ENCODE measurements around the gene MAML1.

MAML1 gene

DNA sequence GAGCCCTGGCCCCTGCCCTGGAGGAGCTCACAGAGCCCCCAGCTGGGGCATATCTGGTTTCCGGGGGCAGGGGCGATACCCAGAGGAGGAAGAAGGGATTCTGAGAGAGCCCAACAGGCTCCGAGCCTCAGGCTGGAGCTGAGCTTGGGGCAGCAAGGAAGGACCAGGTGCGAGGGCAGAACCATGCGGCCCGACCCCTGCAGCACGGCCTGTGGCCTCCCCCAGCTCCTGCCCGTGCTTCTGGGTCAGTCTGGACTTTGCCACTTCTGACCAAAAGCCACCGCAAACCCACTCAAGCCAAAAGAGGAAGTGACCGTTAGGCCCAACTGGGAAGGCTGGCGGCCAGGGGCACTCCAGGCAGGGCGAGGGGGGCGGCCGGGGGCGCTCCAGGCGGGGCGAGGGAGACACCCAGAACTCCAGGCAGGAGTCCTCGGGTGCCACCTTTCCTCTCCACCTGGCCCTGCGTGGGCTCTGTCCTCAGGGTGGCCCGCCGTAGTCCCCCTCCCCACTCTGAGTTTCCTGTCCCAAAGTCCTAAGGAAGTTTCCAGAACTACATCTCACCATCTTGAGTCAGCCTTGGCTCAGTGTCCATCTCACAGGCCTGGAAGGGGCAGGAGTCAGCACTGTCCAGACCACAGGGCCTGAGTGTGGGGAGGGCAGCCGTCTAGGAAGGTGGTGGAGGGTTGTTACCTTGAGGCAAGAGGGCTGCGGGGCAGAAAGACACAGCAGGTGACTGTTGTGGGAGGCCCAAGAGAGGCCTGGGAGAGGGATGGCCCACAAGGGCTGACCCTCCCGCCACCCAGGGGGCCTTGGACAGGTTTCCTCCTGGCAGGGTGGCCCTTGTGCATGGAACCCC lies 60.2 kb downstream of the MAML1 start:
- Histone ChIP-seq H3K4me1 (ENCODE audit: low read depth, poor library complexity, severe bottlenecking) (peaks cover 4% of the 10 kb centered on the region), H3K4me2 (no peak overlapping the region), H3K27ac (no peak overlapping the region), H3K27me3 (ENCODE audit: insufficient read depth, low read depth) (no peaks in the 10 kb centered on the region), H3K4me3 (IDR thresholded peaks at IDR 0.05; ENCODE audit: insufficient read depth, low read depth, low read length) (no peak overlapping the region), H4K20me1 (ENCODE audit: insufficient read depth) (no peaks in the 10 kb centered on the region), H2AFZ (ENCODE audit: low read depth) (no peak overlapping the region), H3K9ac (no peak overlapping the region), H3K79me2 (ENCODE audit: insufficient read depth, low read depth) (no peaks in the 10 kb centered on the region), H3K36me3 (ENCODE audit: insufficient read depth) (no peaks in the 10 kb centered on the region)
- TF ChIP-seq, protein P1, sequence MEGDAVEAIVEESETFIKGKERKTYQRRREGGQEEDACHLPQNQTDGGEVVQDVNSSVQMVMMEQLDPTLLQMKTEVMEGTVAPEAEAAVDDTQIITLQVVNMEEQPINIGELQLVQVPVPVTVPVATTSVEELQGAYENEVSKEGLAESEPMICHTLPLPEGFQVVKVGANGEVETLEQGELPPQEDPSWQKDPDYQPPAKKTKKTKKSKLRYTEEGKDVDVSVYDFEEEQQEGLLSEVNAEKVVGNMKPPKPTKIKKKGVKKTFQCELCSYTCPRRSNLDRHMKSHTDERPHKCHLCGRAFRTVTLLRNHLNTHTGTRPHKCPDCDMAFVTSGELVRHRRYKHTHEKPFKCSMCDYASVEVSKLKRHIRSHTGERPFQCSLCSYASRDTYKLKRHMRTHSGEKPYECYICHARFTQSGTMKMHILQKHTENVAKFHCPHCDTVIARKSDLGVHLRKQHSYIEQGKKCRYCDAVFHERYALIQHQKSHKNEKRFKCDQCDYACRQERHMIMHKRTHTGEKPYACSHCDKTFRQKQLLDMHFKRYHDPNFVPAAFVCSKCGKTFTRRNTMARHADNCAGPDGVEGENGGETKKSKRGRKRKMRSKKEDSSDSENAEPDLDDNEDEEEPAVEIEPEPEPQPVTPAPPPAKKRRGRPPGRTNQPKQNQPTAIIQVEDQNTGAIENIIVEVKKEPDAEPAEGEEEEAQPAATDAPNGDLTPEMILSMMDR (conservative IDR thresholded peaks at IDR 0.05; ENCODE audit: low read depth, low read length) = no peak

DNA sequence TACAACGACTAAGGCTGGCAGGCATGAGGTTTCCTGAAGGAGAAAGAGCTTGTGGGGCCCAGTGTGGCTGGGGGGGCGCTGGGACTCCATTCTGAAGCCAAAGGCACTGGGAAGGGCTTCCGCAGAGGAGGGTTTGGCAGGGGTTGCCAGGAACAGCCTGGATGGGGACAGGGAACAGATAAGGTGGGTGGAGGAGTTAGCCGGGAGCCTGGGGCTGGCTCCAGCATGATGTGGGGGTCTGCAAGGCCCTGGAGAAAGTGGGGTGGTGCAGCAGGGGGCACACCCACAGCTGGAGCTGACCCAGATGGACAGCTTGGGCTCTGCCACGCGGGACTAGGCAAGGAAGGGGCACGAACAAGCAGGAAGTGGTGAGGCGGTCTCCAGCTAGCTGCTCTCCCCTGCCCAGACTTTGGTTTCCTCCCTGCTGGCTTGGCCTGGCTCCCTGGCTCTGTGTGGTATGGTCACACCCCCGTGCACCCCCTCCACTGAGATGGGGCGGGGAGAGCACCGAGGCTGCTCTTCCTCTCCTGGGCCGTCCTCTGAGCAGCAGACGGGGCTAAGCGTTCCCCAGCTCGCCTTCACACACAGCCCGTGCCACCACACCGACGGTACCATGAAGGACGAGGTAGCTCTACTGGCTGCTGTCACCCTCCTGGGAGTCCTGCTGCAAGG lies 61.0 kb downstream of the MAML1 start, which contains the start of gene LTC4S:
TSS of gene LTC4S (plus strand) at position 519 of the 672 bp plus-strand sequence. CDS start at position 614, 95 bp downstream.
- TF ChIP-seq, protein P1 (conservative IDR thresholded peaks at IDR 0.05; ENCODE audit: low read depth, low read length) = no peak
- Histone ChIP-seq H2AFZ (ENCODE audit: low read depth) (no peak within 1 kb of the TSS), H3K4me2 (peak within 1 kb of the TSS; percentile 42; the same call in 1 of the 2 replicates), H3K4me3 (IDR thresholded peaks at IDR 0.05; ENCODE audit: insufficient read depth, low read depth, low read length) (no peak within 1 kb of the TSS), H3K27ac (no peak within 1 kb of the TSS), H4K20me1 (ENCODE audit: insufficient read depth) (no peaks in the 10 kb centered on the region), H3K4me1 (ENCODE audit: low read depth, poor library complexity, severe bottlenecking) (peaks cover 4% of the 10 kb centered on the region), H3K27me3 (ENCODE audit: insufficient read depth, low read depth) (no peaks in the 10 kb centered on the region), H3K36me3 (ENCODE audit: insufficient read depth) (no peaks in the 10 kb centered on the region), H3K9ac (no peak within 1 kb of the TSS), H3K79me2 (ENCODE audit: insufficient read depth, low read depth) (no peaks in the 10 kb centered on the region)

DNA sequence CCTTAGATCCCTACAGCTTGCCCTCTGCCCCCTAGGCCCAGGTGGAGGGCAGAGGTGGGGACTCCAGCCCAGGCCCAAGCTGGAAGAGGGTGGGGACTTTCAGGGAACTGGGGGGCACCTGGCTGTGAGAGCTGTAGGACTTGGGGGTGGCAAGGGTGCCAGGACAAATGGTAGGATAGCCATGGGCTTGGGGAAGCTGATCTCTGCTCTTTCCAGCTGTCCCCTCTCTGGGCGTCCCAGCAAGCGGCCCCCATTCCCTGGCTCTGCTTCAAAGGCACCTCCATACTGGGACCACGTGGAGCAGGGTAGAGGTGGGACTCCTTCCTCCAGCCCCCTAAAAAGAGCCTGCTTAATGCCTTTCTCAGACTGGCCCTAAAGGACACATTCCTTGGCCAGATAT lies 61.5 kb downstream of the MAML1 start:
- TF ChIP-seq, protein P1 (conservative IDR thresholded peaks at IDR 0.05; ENCODE audit: low read depth, low read length) = no peak
- Histone ChIP-seq H3K36me3 (ENCODE audit: insufficient read depth) (no peaks in the 10 kb centered on the region), H3K27ac (no peak overlapping the region), H2AFZ (ENCODE audit: low read depth) (no peak overlapping the region), H3K27me3 (ENCODE audit: insufficient read depth, low read depth) (no peaks in the 10 kb centered on the region), H3K9ac (no peak overlapping the region), H3K4me1 (ENCODE audit: low read depth, poor library complexity, severe bottlenecking) (peaks cover 4% of the 10 kb centered on the region), H4K20me1 (ENCODE audit: insufficient read depth) (no peaks in the 10 kb centered on the region), H3K4me2 (no peak overlapping the region), H3K79me2 (ENCODE audit: insufficient read depth, low read depth) (no peaks in the 10 kb centered on the region), H3K4me3 (IDR thresholded peaks at IDR 0.05; ENCODE audit: insufficient read depth, low read depth, low read length) (no peak overlapping the region)

DNA sequence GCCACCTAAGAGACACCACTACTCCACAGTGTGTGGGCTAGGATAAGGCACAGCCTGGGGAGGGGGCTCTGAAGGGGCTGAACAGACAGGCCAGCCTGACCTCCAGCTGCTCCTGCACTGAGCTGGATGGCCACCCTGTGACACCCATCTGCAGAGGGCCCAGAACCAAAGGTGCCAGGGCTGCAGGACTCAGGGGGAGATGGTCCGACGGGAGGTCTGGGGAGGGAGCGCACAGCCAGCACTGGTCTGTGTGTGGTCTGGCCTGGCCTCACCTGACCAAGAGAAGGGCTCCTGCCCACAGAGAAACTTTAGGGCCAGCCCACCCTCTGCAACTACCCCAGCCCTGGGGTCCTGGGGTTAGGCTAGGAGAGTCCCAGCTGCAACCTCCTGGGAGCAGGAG lies 62.0 kb downstream of the MAML1 start:
- Histone ChIP-seq H3K36me3 (ENCODE audit: insufficient read depth) (no peaks in the 10 kb centered on the region), H3K9ac (no peak overlapping the region), H3K27ac (no peak overlapping the region), H4K20me1 (ENCODE audit: insufficient read depth) (no peaks in the 10 kb centered on the region), H3K4me1 (ENCODE audit: low read depth, poor library complexity, severe bottlenecking) (peaks cover 4% of the 10 kb centered on the region), H3K4me3 (IDR thresholded peaks at IDR 0.05; ENCODE audit: insufficient read depth, low read depth, low read length) (no peak overlapping the region), H3K4me2 (peak overlapping the region; percentile 42; the same call in 1 of the 2 replicates), H2AFZ (ENCODE audit: low read depth) (no peak overlapping the region), H3K79me2 (ENCODE audit: insufficient read depth, low read depth) (no peaks in the 10 kb centered on the region), H3K27me3 (ENCODE audit: insufficient read depth, low read depth) (no peaks in the 10 kb centered on the region)
- TF ChIP-seq, protein P1 (conservative IDR thresholded peaks at IDR 0.05; ENCODE audit: low read depth, low read length) = no peak
